HepG2 (cell line): ENCODE measurements around the gene CTNNA1. TPM values are rescaled to one million over a fixed set of nuclear protein-coding genes. Genes with fewer than 3 reads are reported as not detected.

Experiments used
- ATAC-seq: fragments of 200-7000 bp; cut with Tn5 transposase; 3 replicates; pipeline ENCODE4 v1.9.1; 2020; ENCODE audit warnings: mild to moderate bottlenecking, moderate library complexity
- BruUV-seq: library from RNA; stranded (reverse); fragments of 400-500 nt; replicated peaks from 2 replicates; lab custom pipeline; 2021; lab: Mats Ljungman, UMichigan
- CTCF ChIA-PET: fragments of 300-600 bp; formaldehyde crosslinking; extraction: SDS; loops from one replicate; lab custom pipeline; 2021; ENCODE audit warnings: low total read pairs, inconsistent platforms, low intra/inter-chr PET ratio; lab: Yijun Ruan, JAX
- POLR2A ChIA-PET: fragments of 350-600 bp; sonication (Branson Sonifier 250); formaldehyde crosslinking; loops from one replicate; lab custom pipeline; 2020; ENCODE audit warnings: antibody characterized with exemption, inconsistent platforms; lab: Yijun Ruan, JAX
- DNase-seq: peaks from one replicate; pipeline ENCODE4 v3.0.0-alpha.2; 2015; ENCODE audit warnings: low spot score
- FAIRE-seq: peaks from 3 replicates; lab custom pipeline; 2011; peaks lifted over from hg19 to GRCh38; lab: Jason Lieb, UNC
- H2AFZ ChIP-seq: one replicate; pipeline ENCODE4 v1.6.1; 2011; ENCODE audit warnings: low read length, inconsistent platforms
- H3K27ac ChIP-seq: fragments of 300-600 bp; 3 replicates; pipeline ENCODE4 v1.8.0; 2011; ENCODE audit warnings: mixed run types, mild to moderate bottlenecking, mixed read lengths, low read length, inconsistent platforms; ENCODE audit not compliant: insufficient read depth; ENCODE audit errors: extremely low read length
- H3K27me3 ChIP-seq, 2 experiments: fragments of 200-600 bp in 1 of 2; 2 replicates in 1 of 2; 3 replicates in 1 of 2; pipeline versions ENCODE4 v1.6.0 to v1.8.0; 2011; ENCODE audit warnings: low read length in 2 of 2, mild to moderate bottlenecking in 2 of 2, moderate library complexity in 2 of 2, inconsistent platforms in 1 of 2; ENCODE audit not compliant: insufficient read depth in 2 of 2, control insufficient read depth in 1 of 2
- H3K36me3 ChIP-seq, 2 experiments: fragments of 200-600 bp in 1 of 2; replicated peaks in 1 of 2; 2 replicates in 1 of 2; 3 replicates in 1 of 2; pipeline versions ENCODE4 v1.5.1 to v1.8.0; 2011; ENCODE audit warnings: low read length in 2 of 2, inconsistent platforms in 1 of 2; ENCODE audit not compliant: insufficient read depth in 2 of 2, control insufficient read depth in 1 of 2
- H3K4me1 ChIP-seq: 2 replicates; pipeline ENCODE4 v1.5.1; 2012; ENCODE audit warnings: low read length, inconsistent platforms; ENCODE audit not compliant: insufficient read depth
- H3K4me2 ChIP-seq: 2 replicates; pipeline ENCODE4 v1.6.0; 2011; ENCODE audit warnings: low read depth, low read length, inconsistent platforms
- H3K4me3 ChIP-seq, 3 experiments: fragments of 200-600 bp in 1 of 3; sonication (generic), shearing (Covaris generic) in 1 of 3; replicated peaks in 1 of 3; 2 replicates each; pipeline ENCODE4 v1.5.1; 2011 to 2016; ENCODE audit warnings: low read length in 3 of 3, inconsistent platforms in 2 of 3, low read depth in 2 of 3, mild to moderate bottlenecking in 2 of 3, control low read depth in 1 of 3, mixed read lengths in 1 of 3; ENCODE audit not compliant: insufficient read depth in 1 of 3
- H3K79me2 ChIP-seq: one replicate; pipeline ENCODE4 v1.6.1; 2011; ENCODE audit warnings: low read length, inconsistent platforms; ENCODE audit not compliant: insufficient read depth
- H3K9ac ChIP-seq: 2 replicates; pipeline ENCODE4 v1.6.0; 2011; ENCODE audit warnings: mild to moderate bottlenecking, low read depth, low read length, inconsistent platforms; ENCODE audit not compliant: insufficient read depth
- H3K9me3 ChIP-seq: 2 replicates; pipeline ENCODE4 v1.5.1; 2012; ENCODE audit warnings: mild to moderate bottlenecking, low read length
- H4K20me1 ChIP-seq: 2 replicates; pipeline ENCODE4 v1.6.0; 2011; ENCODE audit warnings: inconsistent platforms, mild to moderate bottlenecking, low read length, moderate library complexity; ENCODE audit not compliant: insufficient read depth
- ASH2L ChIP-seq: fragments of 300-600, 200-600 bp; sonication (generic); IDR thresholded peaks from 2 replicates; pipeline ENCODE4 v1.7.0; 2017; ENCODE audit warnings: low read depth, mild to moderate bottlenecking, moderate library complexity, mixed read lengths, low read length; ENCODE audit not compliant: insufficient read length
- BRF2 ChIP-seq: sonication (generic); formaldehyde crosslinking; IDR thresholded peaks from 2 replicates; pipeline ENCODE4 v1.8.1; 2022; ENCODE audit warnings: mild to moderate bottlenecking, missing genetic modification reagents
- CSRNP1 ChIP-seq: sonication (generic); formaldehyde crosslinking; IDR thresholded peaks from 2 replicates; pipeline ENCODE4 v1.8.1; 2023; ENCODE audit warnings: mild to moderate bottlenecking, missing genetic modification reagents
- EP300 ChIP-seq, 3 experiments: sonication (generic) in 1 of 3; formaldehyde crosslinking in 1 of 3; IDR thresholded peaks; 2 replicates each; pipeline versions ENCODE4 v1.5.1 to v1.6.1; 2011 to 2020; ENCODE audit warnings: low read depth in 2 of 3, low read length in 2 of 3, borderline replicate concordance in 1 of 3, improper control_type of control experiment in 1 of 3, mild to moderate bottlenecking in 1 of 3, missing genetic modification reagents in 1 of 3, moderate library complexity in 1 of 3
- HDAC2 ChIP-seq: sonication (generic); formaldehyde crosslinking; IDR thresholded peaks from 2 replicates; pipeline ENCODE4 v1.4.0; 2020; ENCODE audit warnings: missing genetic modification reagents
- HMG20A ChIP-seq: IDR thresholded peaks from 2 replicates; pipeline ENCODE4 v1.6.1; 2016; ENCODE audit warnings: borderline replicate concordance
- HNF4A ChIP-seq: sonication (generic); formaldehyde crosslinking; IDR thresholded peaks from 2 replicates; pipeline ENCODE4 v1.4.0; 2020; ENCODE audit warnings: missing genetic modification reagents
- SOX5 ChIP-seq: IDR thresholded peaks from 2 replicates; pipeline ENCODE4 v1.6.1; 2016; ENCODE audit warnings: borderline replicate concordance
- ZNF18 ChIP-seq: sonication (generic); formaldehyde crosslinking; IDR thresholded peaks from 2 replicates; pipeline ENCODE4 v1.8.0; 2022; ENCODE audit warnings: mild to moderate bottlenecking, missing genetic modification reagents; ENCODE audit not compliant: insufficient replicate concordance
- ZNF3 ChIP-seq: IDR thresholded peaks from 2 replicates; pipeline ENCODE4 v1.7.0; 2017; ENCODE audit warnings: inconsistent platforms
- ZNF740 ChIP-seq: sonication (generic); formaldehyde crosslinking; IDR thresholded peaks from 2 replicates; pipeline ENCODE4 v1.4.0; 2020; ENCODE audit warnings: missing genetic modification reagents
- WGBS: methylation state at CpG from one replicate; pipeline ENCODE4 v1.1.6; 2017; ENCODE audit warnings: low lambda C conversion rate; 5-methylcytosine and 5-hydroxymethylcytosine counted together
- in situ Hi-C: cut with HindIII; loops from 2 replicates; pipeline ENCODE4 v1.10.0; 2017; ENCODE audit warnings: low pct_unique_long_range_greater_than_20kb; ENCODE audit not compliant: extremely low pct_ligation_motif_present
- intact Hi-C: fragments of 100-400 bp; cut with micrococcal nuclease; formaldehyde crosslinking; loops from one replicate; pipeline ENCODE4 v1.10.0; 2022; ENCODE audit not compliant: unreplicated experiment
- polyA plus RNA-seq, 8 experiments: library from polyadenylated mRNA; depleted of rRNA in 3 of 8; stranded (reverse) in 7 of 8; unstranded in 1 of 8; fragments of >200 nt; fragmentation: Illumina TruSeq in 4 of 8; extraction: Trizol in 4 of 8; gene quantifications; 2 replicates each; pipeline versions ENCODE4 v1.2.1 to v1.2.3, GENCODE V29; 2011 to 2016; ENCODE audit warnings: low read depth in 4 of 8, missing spikeins in 1 of 8, mixed read lengths in 1 of 8; ENCODE audit not compliant: insufficient read depth in 1 of 8
- total RNA-seq, 5 experiments: library from RNA; depleted of rRNA; stranded (reverse); fragments of >200 nt; fragmentation: Illumina TruSeq; extraction: Trizol; gene quantifications; 2 replicates each; pipeline ENCODE4 v1.2.3, GENCODE V29; 2016; ENCODE audit warnings: low read depth in 1 of 5

Gene CTNNA1
- total and polyA plus RNA-seq, 2 of the 13 experiments (the other 11 are each of a cell fraction or from before 2014, with no cell fraction given) = 66.8 to 162 TPM

DNA sequence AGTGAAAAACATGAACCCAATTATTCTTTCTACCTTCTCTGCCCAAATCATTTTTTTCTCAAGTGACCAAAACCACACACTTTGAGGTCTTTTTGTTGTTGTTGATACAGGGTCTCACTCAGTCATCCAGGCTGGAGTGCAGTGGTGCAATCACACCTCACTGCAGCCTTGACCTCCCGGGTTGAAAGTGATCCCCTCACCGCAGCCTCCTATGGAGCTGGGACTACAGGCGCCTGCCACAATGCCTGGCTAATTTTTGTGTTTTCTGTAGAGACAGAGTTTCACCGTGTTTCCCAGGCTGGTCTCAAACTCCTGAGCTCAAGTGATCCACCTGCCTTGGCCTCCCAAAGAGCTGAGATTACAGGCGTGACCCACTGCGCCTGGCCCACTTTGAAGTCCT lies 8.4 kb downstream of the CTNNA1 start (continued):
- TF ChIP-seq ZNF3 (CRISPR knock-in tag) = peak; percentile 50; the same call in 1 of the 2 replicates
- TF ChIP-seq HMG20A (CRISPR knock-in tag) = peak; percentile 74; the same call in 1 of the 2 replicates
- 0 out of 2 replicates have a peak, but pooled peaks have one; percentile 66 for TF ChIP-seq CSRNP1 (CRISPR knock-in tag)
- peak; percentile 74; the same call in 1 of the 2 replicates for TF ChIP-seq SOX5 (CRISPR knock-in tag)
- TF ChIP-seq EP300 (IDR thresholded peaks at IDR 0.05; ENCODE audit: low read depth in 2 of 2, low read length in 2 of 2) = peak in 1 of 2 experiments; percentile 61; a peak in 1 of 4 replicates
- peak; percentile 36; the same call in 1 of the 2 replicates for TF ChIP-seq EP300 (CRISPR knock-in tag; IDR thresholded peaks at IDR 0.05; ENCODE audit: borderline replicate concordance)
- TF ChIP-seq HNF4A (CRISPR knock-in tag) = peak; percentile 79
- peak; percentile 77 for TF ChIP-seq HDAC2
- TF ChIP-seq, all 625 proteins: peak for 119; not testable (repeated sequence) for 506

GRCh38 chr5:138762110-138762509 lies 8.9 kb downstream of the CTNNA1 start:
- FAIRE-seq (no peak), DNase-seq (no peak), ATAC-seq (peak; percentile 56)
- Histone ChIP-seq H3K27me3 (no peaks in the 10 kb centered on the region), H3K36me3 (peaks cover 0 to 6% of the 10 kb centered on the region in 2 experiments; a peak in 1 of 5 replicates), H4K20me1 (peaks cover 56% of the 10 kb centered on the region), H3K79me2 (peaks cover 86% of the 10 kb centered on the region), H2AFZ (no peak overlapping the region), H3K9ac (peak overlapping the region; percentile 45; the same call in 1 of the 2 replicates), H3K27ac (peak overlapping the region; percentile 83), H3K9me3 (no peaks in the 10 kb centered on the region), H3K4me3 (peak overlapping the region in 2 of 3 experiments; percentile 31 to 44; a peak in 3 of 6 replicates), H3K4me1 (peaks cover 86% of the 10 kb centered on the region), H3K4me2 (peak overlapping the region; percentile 78)
- intact Hi-C loops = no loop called here
- BruUV-seq = no TSS peak
- in situ Hi-C loops = no loop called here
- TF ChIP-seq ASH2L = peak; percentile 0
- TF ChIP-seq ZNF18 (CRISPR knock-in tag) = peak; percentile 22
- TF ChIP-seq ZNF740 = no peak
- 0 out of 2 replicates have a peak, but pooled peaks have one; percentile 31 for TF ChIP-seq BRF2 (CRISPR knock-in tag)
- POLR2A ChIA-PET = interaction anchor here (0.8 to 1.4 kb wide), 3 partner anchors 9 to 37 kb away, joined by 4 to 6 read pairs (median 5); partner anchors contain the start of gene CTNNA1
- CTCF ChIA-PET = no interaction called here
- 14% methylated on average over 1 of the region's 1 CpG for WGBS
